ENCODE measurements around the gene GPR78.

Gene GPR78

GRCh38 chr4:8591626-8592365, 11.6 kb downstream of the GPR78 start:
- H2AFZ ChIP-seq, result no peak overlapping the region
- H3K9me3 ChIP-seq (ENCODE audit: control insufficient read depth, low read length), result no peaks in the 10 kb centered on the region
- no peaks in the 10 kb centered on the region for H3K36me3 ChIP-seq (ENCODE audit: control insufficient read depth, insufficient read depth, low read length)
- no peak for TF ChIP-seq CTCF (IDR thresholded peaks at IDR 0.05)
- H3K9ac ChIP-seq, result no peak overlapping the region
- H3K4me1 ChIP-seq, result no peaks in the 10 kb centered on the region
- no peak overlapping the region for H3K4me3 ChIP-seq (ENCODE audit: low read depth, low read length)
- H3K27ac ChIP-seq, result no peak overlapping the region
- H3K27me3 ChIP-seq (ENCODE audit: control insufficient read depth, insufficient read depth, low read length), result peaks cover 9% of the 10 kb centered on the region
- no peak overlapping the region for H3K4me2 ChIP-seq (ENCODE audit: low read length)
- no peaks in the 10 kb centered on the region for H3K79me2 ChIP-seq

GRCh38 chr4:8592366-8593263, 12.4 kb downstream of the GPR78 start, which contains the start of gene CPZ:
TSS of gene CPZ (plus strand) at chr4:8592765. CDS start at chr4:8592834, 69 bp downstream.
- Histone ChIP-seq H3K9me3 (ENCODE audit: control insufficient read depth, low read length) (no peaks in the 10 kb centered on the region), H3K9ac (no peak within 1 kb of the TSS), H3K4me2 (ENCODE audit: low read length) (peak within 1 kb of the TSS; percentile 41), H3K4me1 (no peaks in the 10 kb centered on the region), H3K36me3 (ENCODE audit: control insufficient read depth, insufficient read depth, low read length) (no peaks in the 10 kb centered on the region), H3K27ac (no peak within 1 kb of the TSS), H3K27me3 (ENCODE audit: control insufficient read depth, insufficient read depth, low read length) (peaks cover 9% of the 10 kb centered on the region), H3K79me2 (no peaks in the 10 kb centered on the region), H2AFZ (peak within 1 kb of the TSS; percentile 66), H3K4me3 (ENCODE audit: low read depth, low read length) (no peak within 1 kb of the TSS)
- no peak for TF ChIP-seq CTCF (IDR thresholded peaks at IDR 0.05)

- H3K4me1 ChIP-seq, result no peaks in the 10 kb centered on the region
- H3K9me3 ChIP-seq (ENCODE audit: control insufficient read depth, low read length), result no peaks in the 10 kb centered on the region
- H2AFZ ChIP-seq, result peak overlapping the region; percentile 66
- no peak overlapping the region for H3K27ac ChIP-seq
- H3K79me2 ChIP-seq, result no peaks in the 10 kb centered on the region
- no peak for TF ChIP-seq CTCF (IDR thresholded peaks at IDR 0.05)
- peaks cover 9% of the 10 kb centered on the region for H3K27me3 ChIP-seq (ENCODE audit: control insufficient read depth, insufficient read depth, low read length)
- H3K9ac ChIP-seq, result no peak overlapping the region
- H3K4me3 ChIP-seq (ENCODE audit: low read depth, low read length), result no peak overlapping the region
- H3K4me2 ChIP-seq (ENCODE audit: low read length), result no peak overlapping the region
- H3K36me3 ChIP-seq (ENCODE audit: control insufficient read depth, insufficient read depth, low read length), result no peaks in the 10 kb centered on the region
These were observed 13.3 kb downstream of the GPR78 start for GRCh38 chr4:8593264-8594096.

GRCh38 chr4:8594097-8595038, 14.2 kb downstream of the GPR78 start:
- Histone ChIP-seq H2AFZ (no peak overlapping the region), H3K36me3 (ENCODE audit: control insufficient read depth, insufficient read depth, low read length) (no peaks in the 10 kb centered on the region), H3K4me2 (ENCODE audit: low read length) (no peak overlapping the region), H3K4me1 (no peaks in the 10 kb centered on the region), H3K9me3 (ENCODE audit: control insufficient read depth, low read length) (no peaks in the 10 kb centered on the region), H3K79me2 (no peaks in the 10 kb centered on the region), H3K4me3 (ENCODE audit: low read depth, low read length) (no peak overlapping the region), H3K27me3 (ENCODE audit: control insufficient read depth, insufficient read depth, low read length) (peaks cover 9% of the 10 kb centered on the region), H3K9ac (no peak overlapping the region), H3K27ac (no peak overlapping the region)
- TF ChIP-seq CTCF (IDR thresholded peaks at IDR 0.05), result peak; percentile 60
